ENCODE measurements around the gene FBLN1.
"Not testable (repeated sequence)": the region's sequence is repeated elsewhere in the genome, so short reads cannot be mapped to it uniquely, and the experiment has no call there.

DNA sequence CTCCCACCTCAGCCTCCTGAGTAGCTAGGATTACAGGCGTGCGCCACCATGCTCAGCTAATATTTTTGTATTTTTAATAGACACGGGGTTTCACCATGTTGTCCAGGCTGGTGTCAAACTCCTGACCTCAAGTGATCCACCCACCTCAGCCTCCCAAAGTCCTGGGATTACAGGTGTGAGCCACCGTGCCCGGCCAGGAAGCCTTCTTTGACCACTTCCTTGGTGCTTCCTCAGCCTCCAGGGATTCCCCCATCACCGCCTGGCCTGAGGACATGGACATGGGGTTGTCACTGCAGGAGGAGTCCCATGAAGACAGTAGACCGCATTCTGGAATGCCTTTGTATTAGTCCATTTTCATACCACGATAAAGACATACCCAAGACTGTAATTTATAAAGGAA lies 8.4 kb upstream of the FBLN1 start:
- TF ChIP-seq, protein P1, sequence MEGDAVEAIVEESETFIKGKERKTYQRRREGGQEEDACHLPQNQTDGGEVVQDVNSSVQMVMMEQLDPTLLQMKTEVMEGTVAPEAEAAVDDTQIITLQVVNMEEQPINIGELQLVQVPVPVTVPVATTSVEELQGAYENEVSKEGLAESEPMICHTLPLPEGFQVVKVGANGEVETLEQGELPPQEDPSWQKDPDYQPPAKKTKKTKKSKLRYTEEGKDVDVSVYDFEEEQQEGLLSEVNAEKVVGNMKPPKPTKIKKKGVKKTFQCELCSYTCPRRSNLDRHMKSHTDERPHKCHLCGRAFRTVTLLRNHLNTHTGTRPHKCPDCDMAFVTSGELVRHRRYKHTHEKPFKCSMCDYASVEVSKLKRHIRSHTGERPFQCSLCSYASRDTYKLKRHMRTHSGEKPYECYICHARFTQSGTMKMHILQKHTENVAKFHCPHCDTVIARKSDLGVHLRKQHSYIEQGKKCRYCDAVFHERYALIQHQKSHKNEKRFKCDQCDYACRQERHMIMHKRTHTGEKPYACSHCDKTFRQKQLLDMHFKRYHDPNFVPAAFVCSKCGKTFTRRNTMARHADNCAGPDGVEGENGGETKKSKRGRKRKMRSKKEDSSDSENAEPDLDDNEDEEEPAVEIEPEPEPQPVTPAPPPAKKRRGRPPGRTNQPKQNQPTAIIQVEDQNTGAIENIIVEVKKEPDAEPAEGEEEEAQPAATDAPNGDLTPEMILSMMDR (tag by site-specific recombination; IDR thresholded peaks at IDR 0.05) = not testable (repeated sequence)
- TF ChIP-seq, protein P2, sequence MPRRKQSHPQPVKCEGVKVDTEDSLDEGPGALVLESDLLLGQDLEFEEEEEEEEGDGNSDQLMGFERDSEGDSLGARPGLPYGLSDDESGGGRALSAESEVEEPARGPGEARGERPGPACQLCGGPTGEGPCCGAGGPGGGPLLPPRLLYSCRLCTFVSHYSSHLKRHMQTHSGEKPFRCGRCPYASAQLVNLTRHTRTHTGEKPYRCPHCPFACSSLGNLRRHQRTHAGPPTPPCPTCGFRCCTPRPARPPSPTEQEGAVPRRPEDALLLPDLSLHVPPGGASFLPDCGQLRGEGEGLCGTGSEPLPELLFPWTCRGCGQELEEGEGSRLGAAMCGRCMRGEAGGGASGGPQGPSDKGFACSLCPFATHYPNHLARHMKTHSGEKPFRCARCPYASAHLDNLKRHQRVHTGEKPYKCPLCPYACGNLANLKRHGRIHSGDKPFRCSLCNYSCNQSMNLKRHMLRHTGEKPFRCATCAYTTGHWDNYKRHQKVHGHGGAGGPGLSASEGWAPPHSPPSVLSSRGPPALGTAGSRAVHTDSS (tag by site-specific recombination; IDR thresholded peaks at IDR 0.05) = not testable (repeated sequence)
- TF ChIP-seq YY1 (tag by site-specific recombination; IDR thresholded peaks at IDR 0.05); ZNF48 (tag by site-specific recombination; IDR thresholded peaks at IDR 0.05); ZNF768 (tag by site-specific recombination; IDR thresholded peaks at IDR 0.05); ZNF132 (tag by site-specific recombination; IDR thresholded peaks at IDR 0.05; ENCODE audit: borderline replicate concordance); ZBTB17 (tag by site-specific recombination; IDR thresholded peaks at IDR 0.05): not testable (repeated sequence)
- TF ChIP-seq, protein P3, sequence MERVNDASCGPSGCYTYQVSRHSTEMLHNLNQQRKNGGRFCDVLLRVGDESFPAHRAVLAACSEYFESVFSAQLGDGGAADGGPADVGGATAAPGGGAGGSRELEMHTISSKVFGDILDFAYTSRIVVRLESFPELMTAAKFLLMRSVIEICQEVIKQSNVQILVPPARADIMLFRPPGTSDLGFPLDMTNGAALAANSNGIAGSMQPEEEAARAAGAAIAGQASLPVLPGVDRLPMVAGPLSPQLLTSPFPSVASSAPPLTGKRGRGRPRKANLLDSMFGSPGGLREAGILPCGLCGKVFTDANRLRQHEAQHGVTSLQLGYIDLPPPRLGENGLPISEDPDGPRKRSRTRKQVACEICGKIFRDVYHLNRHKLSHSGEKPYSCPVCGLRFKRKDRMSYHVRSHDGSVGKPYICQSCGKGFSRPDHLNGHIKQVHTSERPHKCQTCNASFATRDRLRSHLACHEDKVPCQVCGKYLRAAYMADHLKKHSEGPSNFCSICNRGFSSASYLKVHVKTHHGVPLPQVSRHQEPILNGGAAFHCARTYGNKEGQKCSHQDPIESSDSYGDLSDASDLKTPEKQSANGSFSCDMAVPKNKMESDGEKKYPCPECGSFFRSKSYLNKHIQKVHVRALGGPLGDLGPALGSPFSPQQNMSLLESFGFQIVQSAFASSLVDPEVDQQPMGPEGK (tag by site-specific recombination; IDR thresholded peaks at IDR 0.05) = not testable (repeated sequence)
- TF ChIP-seq, protein P4, sequence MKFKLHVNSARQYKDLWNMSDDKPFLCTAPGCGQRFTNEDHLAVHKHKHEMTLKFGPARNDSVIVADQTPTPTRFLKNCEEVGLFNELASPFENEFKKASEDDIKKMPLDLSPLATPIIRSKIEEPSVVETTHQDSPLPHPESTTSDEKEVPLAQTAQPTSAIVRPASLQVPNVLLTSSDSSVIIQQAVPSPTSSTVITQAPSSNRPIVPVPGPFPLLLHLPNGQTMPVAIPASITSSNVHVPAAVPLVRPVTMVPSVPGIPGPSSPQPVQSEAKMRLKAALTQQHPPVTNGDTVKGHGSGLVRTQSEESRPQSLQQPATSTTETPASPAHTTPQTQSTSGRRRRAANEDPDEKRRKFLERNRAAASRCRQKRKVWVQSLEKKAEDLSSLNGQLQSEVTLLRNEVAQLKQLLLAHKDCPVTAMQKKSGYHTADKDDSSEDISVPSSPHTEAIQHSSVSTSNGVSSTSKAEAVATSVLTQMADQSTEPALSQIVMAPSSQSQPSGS (tag by site-specific recombination; IDR thresholded peaks at IDR 0.05; ENCODE audit: low read depth) = not testable (repeated sequence)

Measured in HEK293 (cell line).